ENCODE measurements around the gene GALNT17.

The GALNT17 gene

GRCh38 chr7:71345117-71345884, 213.4 kb downstream of the GALNT17 start:
- no peak for DNase-seq

- DNase-seq = no peak
These were observed 217.1 kb downstream of the GALNT17 start for GRCh38 chr7:71348821-71349681.

- no peak for DNase-seq
These were observed 217.9 kb downstream of the GALNT17 start for GRCh38 chr7:71349682-71350481.

- no peak for DNase-seq
These were observed 218.7 kb downstream of the GALNT17 start for GRCh38 chr7:71350680-71351079.

- DNase-seq = no peak
These were observed 222.8 kb downstream of the GALNT17 start for GRCh38 chr7:71354716-71355115.

GRCh38 chr7:71361451-71362032, 229.6 kb downstream of the GALNT17 start:
- DNase-seq = no peak

- no peak for DNase-seq
These were observed 230.3 kb downstream of the GALNT17 start for GRCh38 chr7:71362240-71362639.

- no peak for DNase-seq
These were observed 231.3 kb downstream of the GALNT17 start for GRCh38 chr7:71363223-71363622.

GRCh38 chr7:71363627-71364026, 231.7 kb downstream of the GALNT17 start:
- DNase-seq = no peak

GRCh38 chr7:71364551-71364950, 232.6 kb downstream of the GALNT17 start:
- DNase-seq = no peak

- no peak for DNase-seq
These were observed 241.0 kb downstream of the GALNT17 start for GRCh38 chr7:71372991-71373390.

GRCh38 chr7:71377062-71377461, 245.1 kb downstream of the GALNT17 start:
- DNase-seq = no peak

- DNase-seq = no peak
These were observed 245.5 kb downstream of the GALNT17 start for GRCh38 chr7:71377469-71377868.

- DNase-seq = no peak
These were observed 252.2 kb downstream of the GALNT17 start for GRCh38 chr7:71384094-71384493.

GRCh38 chr7:71385330-71385729, 253.4 kb downstream of the GALNT17 start:
- no peak for DNase-seq

GRCh38 chr7:71386152-71386785, 254.3 kb downstream of the GALNT17 start:
- DNase-seq = no peak

GRCh38 chr7:71388181-71388580, 256.2 kb downstream of the GALNT17 start:
- no peak for DNase-seq

GRCh38 chr7:71389976-71390375, 258.0 kb downstream of the GALNT17 start:
- DNase-seq = no peak

GRCh38 chr7:71393661-71394060, 261.7 kb downstream of the GALNT17 start:
- DNase-seq = no peak

- DNase-seq = no peak
These were observed 270.7 kb downstream of the GALNT17 start for GRCh38 chr7:71402684-71403083.

GRCh38 chr7:71403202-71403946, 271.4 kb downstream of the GALNT17 start:
- DNase-seq = no peak
